K562 (cell line): ENCODE measurements around the gene NEK2. TPM values are rescaled to one million over a fixed set of nuclear protein-coding genes. Genes with fewer than 3 reads are reported as not detected.
A peak's percentile ranks its signal among the peaks of the same experiment; 100 is the strongest.

Experiments used
- BDP1 ChIP-seq: IDR thresholded peaks from 3 replicates; pipeline ENCODE4 v1.6.1; 2011; ENCODE audit not compliant: insufficient read length, insufficient read depth
- BRD4 ChIP-seq: fragments of 200-600 bp; sonication (generic); IDR thresholded peaks from 2 replicates; pipeline ENCODE4 v1.6.1; 2017; ENCODE audit warnings: inconsistent platforms
- C11orf30 ChIP-seq: fragments of 450-650 bp; IDR thresholded peaks from 2 replicates; pipeline ENCODE4 v1.6.1; 2016; ENCODE audit warnings: low read depth, mild to moderate bottlenecking
- CEBPG ChIP-seq, 3 experiments: fragments of 200-800 bp in 1 of 3; sonication (Bioruptor generic) in 1 of 3; sonication (generic) in 1 of 3; formaldehyde crosslinking in 1 of 3; IDR thresholded peaks in 2 of 3; conservative IDR thresholded peaks in 1 of 3; 2 replicates each; pipeline versions ENCODE4 v1.6.1 to v1.8.0; 2016 to 2022; ENCODE audit warnings: missing compliant biosample characterization in 2 of 3, missing genetic modification characterization in 2 of 3, mild to moderate bottlenecking in 1 of 3, missing genetic modification reagents in 1 of 3
- DACH1 ChIP-seq: fragments of 450-650 bp; IDR thresholded peaks from 2 replicates; pipeline ENCODE4 v1.6.1; 2018; ENCODE audit not compliant: partially characterized antibody
- ELF4 ChIP-seq: fragments of 450-650 bp; formaldehyde crosslinking; IDR thresholded peaks from 2 replicates; pipeline ENCODE4 v1.4.0; 2022; ENCODE audit warnings: missing genetic modification characterization
- GTF3C2 ChIP-seq: IDR thresholded peaks from 3 replicates; pipeline ENCODE4 v1.6.1; 2011; ENCODE audit warnings: borderline replicate concordance, mild to moderate bottlenecking, moderate library complexity; ENCODE audit not compliant: insufficient read length; ENCODE audit errors: extremely low read depth
- KLF1 ChIP-seq: fragments of 450-650 bp; IDR thresholded peaks from 2 replicates; pipeline ENCODE4 v1.6.1; 2016; ENCODE audit warnings: missing genetic modification characterization, missing compliant biosample characterization
- MAZ ChIP-seq, 2 experiments: fragments of 450-650 bp in 1 of 2; sonication (generic) in 1 of 2; formaldehyde crosslinking; IDR thresholded peaks in 1 of 2; conservative IDR thresholded peaks in 1 of 2; 2 replicates each; pipeline versions ENCODE4 v1.4.0 to v1.5.0; 2020; ENCODE audit warnings: mild to moderate bottlenecking in 1 of 2, missing genetic modification reagents in 1 of 2
- MNT ChIP-seq, 2 experiments: fragments of 450-650 bp; conservative IDR thresholded peaks; 2 replicates each; pipeline ENCODE4 v1.6.1; 2017; ENCODE audit warnings: mild to moderate bottlenecking in 2 of 2, moderate library complexity in 2 of 2
- MYC ChIP-seq, 2 experiments: fragments of 250-450 bp in 1 of 2; sonication (Bioruptor Pico) in 1 of 2; IDR thresholded peaks; 2 replicates each; pipeline versions ENCODE4 v1.5.1 to v1.6.1; 2012 to 2021; ENCODE audit warnings: low read depth in 2 of 2, borderline replicate concordance in 1 of 2, improper control_type of control experiment in 1 of 2, low read length in 1 of 2, mild to moderate bottlenecking in 1 of 2, moderate library complexity in 1 of 2
- PATZ1 ChIP-seq: fragments of 250-450 bp; sonication (Bioruptor Pico); IDR thresholded peaks from 2 replicates; pipeline ENCODE4 v1.5.0; 2020; ENCODE audit warnings: mild to moderate bottlenecking, borderline replicate concordance
- PHF20 ChIP-seq: fragments of 450-650 bp; IDR thresholded peaks from 2 replicates; pipeline ENCODE4 v1.6.1; 2018; ENCODE audit not compliant: partially characterized antibody
- PHF21A ChIP-seq: fragments of 450-650 bp; IDR thresholded peaks from 2 replicates; pipeline ENCODE4 v1.6.1; 2017; ENCODE audit warnings: low read depth, borderline replicate concordance
- RBFOX2 ChIP-seq: fragments of 200-400 bp; formaldehyde crosslinking; IDR thresholded peaks from 2 replicates; pipeline ENCODE4 v1.6.1; 2017; ENCODE audit warnings: low read depth, mild to moderate bottlenecking, low read length, moderate library complexity
- SAFB ChIP-seq: fragments of 200-400 bp; formaldehyde crosslinking; IDR thresholded peaks from 2 replicates; pipeline ENCODE4 v1.6.1; 2017; ENCODE audit warnings: low read depth, low read length, borderline replicate concordance
- SNAPC5 ChIP-seq: fragments of 250-450 bp; sonication (Bioruptor Pico); IDR thresholded peaks from 2 replicates; pipeline ENCODE4 v1.8.0; 2021; ENCODE audit warnings: moderate library complexity, mild to moderate bottlenecking, inconsistent platforms
- USF2 ChIP-seq: sonication (generic); formaldehyde crosslinking; IDR thresholded peaks from 2 replicates; pipeline ENCODE4 v1.5.0; 2020; ENCODE audit warnings: missing genetic modification reagents
- ZNF263 ChIP-seq: sonication (generic); formaldehyde crosslinking; IDR thresholded peaks from 2 replicates; pipeline ENCODE4 v1.8.0; 2022; ENCODE audit warnings: mild to moderate bottlenecking, missing genetic modification reagents, borderline replicate concordance
- polyA plus RNA-seq, 8 experiments: library from polyadenylated mRNA; depleted of rRNA in 4 of 8; stranded (reverse) in 5 of 8; unstranded in 3 of 8; fragments of >200 nt; fragmentation: Nextera tagmentation in 2 of 8; fragmentation: Illumina TruSeq in 1 of 8; extraction: Ambion mirVana in 2 of 8; extraction: Trizol in 1 of 8; gene quantifications; 2 replicates each; pipeline versions ENCODE4 v1.2.1 to v1.2.3, GENCODE V29; 2011 to 2014; ENCODE audit warnings: inconsistent platforms in 1 of 8, missing spikeins in 1 of 8
- total RNA-seq, 7 experiments: library from RNA; depleted of rRNA in 6 of 7; stranded (reverse); fragments of >200 nt in 6 of 7; fragmentation: Illumina TruSeq in 2 of 7; extraction: Trizol in 2 of 7; gene quantifications; 2 replicates each; pipeline versions ENCODE4 v1.2.1 to v1.2.3, GENCODE V29; 2011 to 2021; ENCODE audit warnings: low replicate concordance in 1 of 7

Gene NEK2
- total and polyA plus RNA-seq, 9 of the 15 experiments (the other 6 are each of a cell fraction or from before 2014, with no cell fraction given): 30.0 to 74.7 (median 66.4) TPM

GRCh38 chr1:211613951-211614350 is 61.5 kb downstream of the NEK2 start (continued):
- no peak for TF ChIP-seq C11orf30
- TF ChIP-seq KLF1 (tag): no peak
- no peak for TF ChIP-seq RBFOX2
- TF ChIP-seq SNAPC5 (CRISPR knock-in tag): no peak
- TF ChIP-seq GTF3C2: no peak
- TF ChIP-seq ZNF263 (CRISPR knock-in tag): no peak
- TF ChIP-seq DACH1: peak; percentile 29
- no peak for TF ChIP-seq CEBPG (CRISPR knock-in tag; IDR thresholded peaks at IDR 0.05)
- no peak for TF ChIP-seq CEBPG (tag; conservative IDR thresholded peaks at IDR 0.05 in 1 of 2, IDR thresholded peaks at IDR 0.05 in 1 of 2)
- TF ChIP-seq PHF21A: no peak
- TF ChIP-seq PATZ1: no peak
- no peak for TF ChIP-seq PHF20
- TF ChIP-seq MAZ (CRISPR knock-in tag; conservative IDR thresholded peaks at IDR 0.05 in 1 of 2, IDR thresholded peaks at IDR 0.05 in 1 of 2): no peak
- no peak for TF ChIP-seq ELF4 (CRISPR knock-in tag)
- TF ChIP-seq MYC (IDR thresholded peaks at IDR 0.05; ENCODE audit: low read depth, low read length): no peak
- TF ChIP-seq MYC (CRISPR knock-in tag; IDR thresholded peaks at IDR 0.05; ENCODE audit: borderline replicate concordance, low read depth): no peak
- no peak for TF ChIP-seq USF2
- TF ChIP-seq BRD4: no peak
- no peak for TF ChIP-seq BDP1
- TF ChIP-seq SAFB: no peak
- no peak for TF ChIP-seq MNT (conservative IDR thresholded peaks at IDR 0.05)
